Tibial artery (tissue), 4 donors: ENCODE measurements around the gene SLAMF7.

Experiments used
- DNase-seq, 2 donors: peaks; one replicate each; pipeline ENCODE4 v3.0.0-alpha.2; 2019
- H3K27ac ChIP-seq, 2 donors: fragments of 200-600 bp; sonication (generic) in 1 of 2; 1 replicate in 1 of 2; 2 replicates in 1 of 2; pipeline ENCODE4 v1.5.1; 2018 to 2019; ENCODE audit warnings: mild to moderate bottlenecking in 1 of 2
- H3K27me3 ChIP-seq, 2 donors: fragments of 200-600 bp; sonication (generic) in 1 of 2; one replicate each; pipeline versions ENCODE4 v1.5.1 to v1.6.0; 2016 to 2019
- H3K36me3 ChIP-seq, 3 donors: fragments of 200-600 bp; sonication (generic) in 2 of 3; one replicate each; pipeline ENCODE4 v1.5.1; 2016 to 2019; ENCODE audit warnings: mild to moderate bottlenecking in 2 of 3
- H3K4me1 ChIP-seq, 4 donors: fragments of 200-600 bp; sonication (generic) in 2 of 4; 1 replicate in 3 of 4; 2 replicates in 1 of 4; pipeline ENCODE4 v1.5.1; 2016 to 2019
- H3K4me3 ChIP-seq, 2 donors: fragments of 200-600 bp; sonication (generic) in 1 of 2; 1 replicate in 1 of 2; 2 replicates in 1 of 2; pipeline ENCODE4 v1.5.1; 2018 to 2019; ENCODE audit warnings: mild to moderate bottlenecking in 2 of 2
- H3K9me3 ChIP-seq, 3 donors: fragments of 200-600 bp; sonication (generic) in 1 of 3; one replicate each; pipeline ENCODE4 v1.5.1; 2016 to 2019
- intact Hi-C: fragments of 100-400 bp; cut with DNase I; formaldehyde crosslinking; loops from one replicate; pipeline ENCODE4 v1.15.0; 2023; ENCODE audit warnings: low total_unique reads
- TF ChIP-seq, protein P1 (sequence below), 2 experiments: fragments of 200-600 bp in 1 of 2; fragments of 450-650 bp in 1 of 2; IDR thresholded peaks; one replicate each; pipeline ENCODE4 v1.5.1; 2017 to 2019; ENCODE audit warnings: antibody characterized with exemption in 2 of 2, mild to moderate bottlenecking in 1 of 2, moderate library complexity in 1 of 2

SLAMF7 gene

DNA sequence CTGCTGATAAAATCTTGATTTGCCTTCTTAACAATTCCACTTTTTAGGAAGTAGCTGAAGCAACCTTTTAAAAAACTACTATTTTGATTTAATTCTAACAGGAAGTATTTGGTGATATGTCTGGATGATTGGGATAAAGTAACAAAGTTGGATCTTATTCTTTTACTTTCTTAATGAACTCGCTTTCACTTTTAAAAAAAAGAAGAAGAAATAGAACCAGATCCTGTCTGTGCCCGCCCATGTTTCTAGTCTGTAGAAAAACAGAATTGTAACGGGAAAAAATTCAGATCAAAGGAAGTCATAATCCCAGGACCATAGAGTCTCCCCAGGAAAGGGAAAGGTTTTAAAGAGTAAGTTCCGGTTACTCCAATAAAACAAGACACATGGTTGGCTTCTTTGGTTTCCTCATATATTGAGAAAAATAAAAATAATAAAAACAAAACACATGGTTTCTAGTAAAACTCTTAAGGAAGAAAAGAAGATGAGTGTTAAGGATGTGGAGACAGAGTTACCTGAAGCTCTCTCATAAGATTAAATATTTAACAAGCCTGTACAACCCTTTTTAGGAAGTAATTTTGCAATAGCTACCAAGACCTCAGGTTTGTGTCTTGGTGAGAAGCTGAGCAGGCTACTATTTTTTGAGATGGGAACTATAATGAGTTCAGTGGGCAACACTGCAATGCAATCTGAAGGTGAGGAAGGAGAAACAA, 32.4 kb upstream of the SLAMF7 start:
- H3K9me3 ChIP-seq: no peaks in the 10 kb centered on the region
- no peak overlapping the region for H3K4me3 ChIP-seq
- H3K27me3 ChIP-seq: no peaks in the 10 kb centered on the region
- no peaks in the 10 kb centered on the region for H3K36me3 ChIP-seq
- H3K27ac ChIP-seq: no peak overlapping the region
- DNase-seq: no peak
- intact Hi-C loops: no loop called here
- no peaks in the 10 kb centered on the region for H3K4me1 ChIP-seq
- TF ChIP-seq, protein P1, sequence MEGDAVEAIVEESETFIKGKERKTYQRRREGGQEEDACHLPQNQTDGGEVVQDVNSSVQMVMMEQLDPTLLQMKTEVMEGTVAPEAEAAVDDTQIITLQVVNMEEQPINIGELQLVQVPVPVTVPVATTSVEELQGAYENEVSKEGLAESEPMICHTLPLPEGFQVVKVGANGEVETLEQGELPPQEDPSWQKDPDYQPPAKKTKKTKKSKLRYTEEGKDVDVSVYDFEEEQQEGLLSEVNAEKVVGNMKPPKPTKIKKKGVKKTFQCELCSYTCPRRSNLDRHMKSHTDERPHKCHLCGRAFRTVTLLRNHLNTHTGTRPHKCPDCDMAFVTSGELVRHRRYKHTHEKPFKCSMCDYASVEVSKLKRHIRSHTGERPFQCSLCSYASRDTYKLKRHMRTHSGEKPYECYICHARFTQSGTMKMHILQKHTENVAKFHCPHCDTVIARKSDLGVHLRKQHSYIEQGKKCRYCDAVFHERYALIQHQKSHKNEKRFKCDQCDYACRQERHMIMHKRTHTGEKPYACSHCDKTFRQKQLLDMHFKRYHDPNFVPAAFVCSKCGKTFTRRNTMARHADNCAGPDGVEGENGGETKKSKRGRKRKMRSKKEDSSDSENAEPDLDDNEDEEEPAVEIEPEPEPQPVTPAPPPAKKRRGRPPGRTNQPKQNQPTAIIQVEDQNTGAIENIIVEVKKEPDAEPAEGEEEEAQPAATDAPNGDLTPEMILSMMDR (IDR thresholded peaks at IDR 0.05): no peak

DNA sequence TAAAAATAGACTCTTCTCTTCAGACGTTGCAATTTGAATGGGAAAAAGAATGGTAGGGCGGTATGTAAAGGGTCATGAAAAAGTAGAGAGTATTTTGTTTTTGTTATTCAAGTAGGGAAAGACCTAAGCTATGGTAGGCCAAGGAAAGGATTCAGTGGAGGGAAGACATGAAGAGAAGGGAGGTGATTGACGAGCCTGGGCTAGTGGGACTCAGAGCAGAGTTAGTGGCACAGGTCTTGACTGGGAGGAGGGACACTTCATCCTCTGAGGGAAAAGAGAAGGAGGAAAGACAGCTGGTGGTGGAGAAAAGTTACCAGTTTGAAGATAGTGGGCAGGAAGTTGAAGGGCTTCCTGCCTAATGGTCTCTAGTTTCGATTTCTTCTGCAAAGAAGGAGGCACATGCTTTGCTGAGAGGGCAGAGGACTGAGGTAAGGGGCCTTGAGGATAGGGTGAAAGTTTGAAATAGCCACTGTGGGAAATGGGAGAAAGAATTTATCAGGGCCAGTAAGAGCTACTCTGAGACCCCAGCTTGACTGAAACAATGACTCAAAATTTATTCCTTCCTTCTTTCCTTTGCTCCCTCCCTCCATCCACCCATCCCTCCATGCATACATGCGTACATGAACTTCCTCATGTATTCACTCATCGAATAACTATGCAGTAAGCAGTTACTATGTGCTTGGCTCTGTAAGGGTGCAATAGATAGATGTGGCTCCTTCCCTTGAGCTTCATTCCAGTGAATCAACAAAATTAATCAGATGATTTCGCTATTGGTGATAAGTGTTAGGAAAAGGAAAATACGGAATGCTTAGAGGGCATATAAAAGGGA, 31.6 kb upstream of the SLAMF7 start:
- TF ChIP-seq, protein P1 (IDR thresholded peaks at IDR 0.05): no peak
- Histone ChIP-seq H3K9me3 (no peaks in the 10 kb centered on the region), H3K27me3 (no peaks in the 10 kb centered on the region), H3K4me3 (no peak overlapping the region), H3K4me1 (no peaks in the 10 kb centered on the region), H3K36me3 (no peaks in the 10 kb centered on the region), H3K27ac (no peak overlapping the region)
- intact Hi-C loops: no loop called here
- DNase-seq: no peak

DNA sequence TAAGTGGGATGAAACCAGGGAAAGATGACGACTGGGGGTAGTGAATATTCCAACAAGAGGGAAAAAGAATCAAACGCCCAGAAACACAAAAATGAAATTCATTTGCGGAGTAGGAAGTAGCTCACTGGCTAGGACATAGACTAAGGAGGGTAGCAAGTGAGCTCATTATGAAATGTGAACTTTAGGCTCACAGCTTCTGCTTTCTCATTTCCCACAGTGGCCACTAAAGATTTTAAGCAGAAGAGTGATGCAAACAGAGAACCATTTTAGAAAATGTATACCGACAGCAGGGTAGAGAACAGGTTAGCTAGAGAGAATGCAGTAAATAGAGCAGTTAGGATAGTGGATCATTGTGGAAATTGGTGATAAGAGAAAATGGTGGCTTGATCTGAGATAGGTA, 30.9 kb upstream of the SLAMF7 start:
- no peak overlapping the region for H3K4me3 ChIP-seq
- H3K9me3 ChIP-seq: no peaks in the 10 kb centered on the region
- H3K27ac ChIP-seq: no peak overlapping the region

DNA sequence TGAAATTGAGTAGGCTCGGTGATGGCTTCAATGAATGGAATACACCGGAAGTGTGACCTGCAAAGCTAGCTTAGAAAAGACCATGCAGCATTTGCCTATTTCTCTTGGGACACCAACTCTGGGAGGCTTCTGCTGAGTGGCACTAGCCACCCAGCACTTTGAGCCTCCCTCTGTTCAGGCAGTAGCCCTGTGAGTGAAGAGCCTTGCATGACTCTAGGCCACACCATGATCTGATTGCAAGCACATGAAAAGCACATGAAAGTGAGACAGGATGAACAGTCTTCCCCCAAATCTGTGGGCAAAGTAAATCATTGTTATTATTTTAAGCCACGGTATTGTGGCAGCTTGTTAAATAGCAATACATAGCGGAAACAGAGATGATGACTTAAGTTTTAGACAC, 30.2 kb upstream of the SLAMF7 start:
- H3K27ac ChIP-seq: no peak overlapping the region
- intact Hi-C loops: no loop called here
- H3K27me3 ChIP-seq: no peaks in the 10 kb centered on the region
- DNase-seq: no peak
- TF ChIP-seq, protein P1 (IDR thresholded peaks at IDR 0.05): no peak
- H3K4me3 ChIP-seq: no peak overlapping the region
- H3K9me3 ChIP-seq: no peaks in the 10 kb centered on the region
- H3K4me1 ChIP-seq: no peaks in the 10 kb centered on the region
- H3K36me3 ChIP-seq: no peaks in the 10 kb centered on the region

More for the DNA sequence above, 30.9 kb upstream of the SLAMF7 start:
- Histone ChIP-seq H3K36me3 (no peaks in the 10 kb centered on the region), H3K27me3 (no peaks in the 10 kb centered on the region), H3K4me1 (no peaks in the 10 kb centered on the region)
- TF ChIP-seq, protein P1 (IDR thresholded peaks at IDR 0.05): no peak
- DNase-seq: no peak
- intact Hi-C loops: no loop called here

DNA sequence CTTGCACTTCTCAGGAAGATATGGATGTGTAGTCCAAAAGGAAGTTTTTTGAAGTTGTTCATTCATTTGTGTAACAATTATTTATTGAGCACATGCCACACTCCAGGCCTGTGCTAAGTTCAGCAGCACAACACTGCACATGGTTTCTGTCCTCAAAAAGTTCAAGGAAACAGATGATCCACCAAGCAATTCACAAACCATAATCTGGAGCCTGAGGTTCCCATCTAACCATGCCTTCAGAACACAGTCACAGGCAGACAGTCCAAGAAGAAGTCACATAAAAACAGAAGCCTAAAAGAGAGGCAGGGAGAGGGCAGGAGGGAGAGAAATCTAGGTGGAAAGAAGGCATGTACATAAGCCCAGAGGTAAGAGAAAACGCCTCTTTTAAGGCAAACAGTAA, 29.3 kb upstream of the SLAMF7 start:
- H3K27me3 ChIP-seq: no peaks in the 10 kb centered on the region
- H3K4me3 ChIP-seq: no peak overlapping the region
- TF ChIP-seq, protein P1 (IDR thresholded peaks at IDR 0.05): no peak
- no peak overlapping the region for H3K27ac ChIP-seq
- H3K9me3 ChIP-seq: no peaks in the 10 kb centered on the region
- no peaks in the 10 kb centered on the region for H3K36me3 ChIP-seq
- intact Hi-C loops: no loop called here
- no peak for DNase-seq
- H3K4me1 ChIP-seq: no peaks in the 10 kb centered on the region
